Measurements from ENCODE around the gene DYNLRB2.

The DYNLRB2 gene

GRCh38 chr16:80536238-80536637 lies 4.6 kb upstream of the DYNLRB2 start:
- Histone ChIP-seq H3K27me3 (ENCODE audit: insufficient read depth, low read length, poor library complexity) (peaks cover 6% of the 10 kb centered on the region), H3K4me1 (ENCODE audit: insufficient read depth, low read length) (no peaks in the 10 kb centered on the region), H3K79me2 (ENCODE audit: insufficient read depth, low read length) (no peaks in the 10 kb centered on the region), H3K36me3 (ENCODE audit: insufficient read depth, low read length) (no peaks in the 10 kb centered on the region), H3K27ac (ENCODE audit: low read length) (no peak overlapping the region), H3K9me3 (ENCODE audit: insufficient read depth, low read length, severe bottlenecking) (no peaks in the 10 kb centered on the region), H2AFZ (ENCODE audit: low read depth, low read length) (no peak overlapping the region), H3K4me2 (ENCODE audit: insufficient read depth, low read length) (no peak overlapping the region), H3K9ac (ENCODE audit: low read depth, low read length) (no peak overlapping the region), H4K20me1 (ENCODE audit: insufficient read depth, low read length) (no peaks in the 10 kb centered on the region), H3K4me3 (ENCODE audit: low read depth in 1 of 2, low read length in 2 of 2) (no peak overlapping the region)
- no peak for TF ChIP-seq EZH2 (IDR thresholded peaks at IDR 0.05; ENCODE audit: borderline replicate concordance, low read depth, low read length, severe bottlenecking)
- TF ChIP-seq CTCF (IDR thresholded peaks at IDR 0.05; ENCODE audit: borderline replicate concordance, extremely low read depth, low read length, poor library complexity, severe bottlenecking), result no peak
- no peak for ATAC-seq (ENCODE audit: insufficient read depth, low read depth)
- no peak for DNase-seq

GRCh38 chr16:80541306-80541694 lies 507 bp downstream of the DYNLRB2 start:
- ATAC-seq (ENCODE audit: insufficient read depth, low read depth) (no peak), DNase-seq (no peak)
- no peaks in the 10 kb centered on the region for H3K9me3 ChIP-seq (ENCODE audit: insufficient read depth, low read length, severe bottlenecking)
- peaks cover 6% of the 10 kb centered on the region for H3K27me3 ChIP-seq (ENCODE audit: insufficient read depth, low read length, poor library complexity)
- H3K79me2 ChIP-seq (ENCODE audit: insufficient read depth, low read length), result no peaks in the 10 kb centered on the region
- H3K27ac ChIP-seq (ENCODE audit: low read length), result no peak overlapping the region
- TF ChIP-seq EZH2 (IDR thresholded peaks at IDR 0.05; ENCODE audit: borderline replicate concordance, low read depth, low read length, severe bottlenecking) (no peak), CTCF (IDR thresholded peaks at IDR 0.05; ENCODE audit: borderline replicate concordance, extremely low read depth, low read length, poor library complexity, severe bottlenecking) (no peak)
- no peaks in the 10 kb centered on the region for H3K4me1 ChIP-seq (ENCODE audit: insufficient read depth, low read length)
- no peak overlapping the region for H2AFZ ChIP-seq (ENCODE audit: low read depth, low read length)
- no peaks in the 10 kb centered on the region for H3K36me3 ChIP-seq (ENCODE audit: insufficient read depth, low read length)
- H3K4me2 ChIP-seq (ENCODE audit: insufficient read depth, low read length), result no peak overlapping the region
- no peak overlapping the region for H3K4me3 ChIP-seq (ENCODE audit: low read depth in 1 of 2, low read length in 2 of 2)
- H4K20me1 ChIP-seq (ENCODE audit: insufficient read depth, low read length), result no peaks in the 10 kb centered on the region
- no peak overlapping the region for H3K9ac ChIP-seq (ENCODE audit: low read depth, low read length)

GRCh38 chr16:80543162-80543561 lies 2.4 kb downstream of the DYNLRB2 start:
- H3K27ac ChIP-seq (ENCODE audit: low read length), result no peak overlapping the region
- H4K20me1 ChIP-seq (ENCODE audit: insufficient read depth, low read length), result no peaks in the 10 kb centered on the region
- no peaks in the 10 kb centered on the region for H3K79me2 ChIP-seq (ENCODE audit: insufficient read depth, low read length)
- H3K36me3 ChIP-seq (ENCODE audit: insufficient read depth, low read length), result no peaks in the 10 kb centered on the region
- no peak overlapping the region for H2AFZ ChIP-seq (ENCODE audit: low read depth, low read length)
- no peaks in the 10 kb centered on the region for H3K4me1 ChIP-seq (ENCODE audit: insufficient read depth, low read length)
- H3K4me3 ChIP-seq (ENCODE audit: low read depth in 1 of 2, low read length in 2 of 2), result no peak overlapping the region
- DNase-seq (no peak), ATAC-seq (ENCODE audit: insufficient read depth, low read depth) (no peak)
- peaks cover 6% of the 10 kb centered on the region for H3K27me3 ChIP-seq (ENCODE audit: insufficient read depth, low read length, poor library complexity)
- H3K9me3 ChIP-seq (ENCODE audit: insufficient read depth, low read length, severe bottlenecking), result no peaks in the 10 kb centered on the region
- no peak for TF ChIP-seq CTCF (IDR thresholded peaks at IDR 0.05; ENCODE audit: borderline replicate concordance, extremely low read depth, low read length, poor library complexity, severe bottlenecking)
- TF ChIP-seq EZH2 (IDR thresholded peaks at IDR 0.05; ENCODE audit: borderline replicate concordance, low read depth, low read length, severe bottlenecking), result no peak
- no peak overlapping the region for H3K4me2 ChIP-seq (ENCODE audit: insufficient read depth, low read length)
- no peak overlapping the region for H3K9ac ChIP-seq (ENCODE audit: low read depth, low read length)

- DNase-seq (no peak), ATAC-seq (ENCODE audit: insufficient read depth, low read depth) (no peak)
- H3K4me3 ChIP-seq (ENCODE audit: low read depth in 1 of 2, low read length in 2 of 2), result no peak overlapping the region
- TF ChIP-seq CTCF (IDR thresholded peaks at IDR 0.05; ENCODE audit: borderline replicate concordance, extremely low read depth, low read length, poor library complexity, severe bottlenecking) (no peak), EZH2 (IDR thresholded peaks at IDR 0.05; ENCODE audit: borderline replicate concordance, low read depth, low read length, severe bottlenecking) (no peak)
- no peaks in the 10 kb centered on the region for H3K9me3 ChIP-seq (ENCODE audit: insufficient read depth, low read length, severe bottlenecking)
- H3K27me3 ChIP-seq (ENCODE audit: insufficient read depth, low read length, poor library complexity), result peaks cover 2% of the 10 kb centered on the region
- H3K4me2 ChIP-seq (ENCODE audit: insufficient read depth, low read length), result no peak overlapping the region
- H3K27ac ChIP-seq (ENCODE audit: low read length), result no peak overlapping the region
- no peaks in the 10 kb centered on the region for H3K4me1 ChIP-seq (ENCODE audit: insufficient read depth, low read length)
- H3K79me2 ChIP-seq (ENCODE audit: insufficient read depth, low read length), result no peaks in the 10 kb centered on the region
- H4K20me1 ChIP-seq (ENCODE audit: insufficient read depth, low read length), result no peaks in the 10 kb centered on the region
- no peak overlapping the region for H2AFZ ChIP-seq (ENCODE audit: low read depth, low read length)
- no peak overlapping the region for H3K9ac ChIP-seq (ENCODE audit: low read depth, low read length)
- H3K36me3 ChIP-seq (ENCODE audit: insufficient read depth, low read length), result no peaks in the 10 kb centered on the region
Observed at GRCh38 chr16:80544326-80544725, 3.5 kb downstream of the DYNLRB2 start.

Data from DND-41 (cell line).